Trophoblast cell (in vitro differentiated cells and primary cell): Measurements from ENCODE around the gene NYNRIN.

Experiments
- DNase-seq, 2 donors: peaks; one replicate each; pipeline ENCODE4 v3.0.0-alpha.2; 2016
- H2AFZ ChIP-seq: 2 replicates; pipeline ENCODE4 v1.6.1; 2013; ENCODE audit warnings: low read length, moderate library complexity, mild to moderate bottlenecking; ENCODE audit not compliant: insufficient read depth, poor library complexity
- H2AK5ac ChIP-seq: 2 replicates; pipeline ENCODE4 v1.6.1; 2013; ENCODE audit warnings: mild to moderate bottlenecking, low read length
- H2BK120ac ChIP-seq: 2 replicates; pipeline ENCODE4 v1.6.1; 2013; ENCODE audit warnings: low read length, mild to moderate bottlenecking, moderate library complexity; ENCODE audit not compliant: insufficient read depth, poor library complexity
- H2BK12ac ChIP-seq: 2 replicates; pipeline ENCODE4 v1.6.1; 2013; ENCODE audit warnings: mild to moderate bottlenecking, low read length, moderate library complexity
- H2BK5ac ChIP-seq: 2 replicates; pipeline ENCODE4 v1.6.1; 2013; ENCODE audit warnings: low read length, low read depth, moderate library complexity, mild to moderate bottlenecking; ENCODE audit not compliant: poor library complexity
- H3K14ac ChIP-seq: 2 replicates; pipeline ENCODE4 v1.6.1; 2013; ENCODE audit warnings: mild to moderate bottlenecking, low read length
- H3K18ac ChIP-seq: 2 replicates; pipeline ENCODE4 v1.6.1; 2013; ENCODE audit warnings: mild to moderate bottlenecking, low read length
- H3K23ac ChIP-seq: 2 replicates; pipeline ENCODE4 v1.6.1; 2013; ENCODE audit warnings: low read length
- H3K27ac ChIP-seq: 2 replicates; pipeline ENCODE4 v1.5.1; 2013; ENCODE audit warnings: low read depth, mild to moderate bottlenecking, inconsistent platforms, low read length, moderate library complexity
- H3K27me3 ChIP-seq: 2 replicates; pipeline ENCODE4 v1.6.1; 2013; ENCODE audit warnings: inconsistent platforms, mild to moderate bottlenecking, low read length, moderate library complexity; ENCODE audit not compliant: insufficient read depth
- H3K36me3 ChIP-seq, 2 experiments: 1 replicate in 1 of 2; 2 replicates in 1 of 2; pipeline ENCODE4 v1.6.1; 2013; ENCODE audit warnings: low read length in 2 of 2, mild to moderate bottlenecking in 2 of 2, moderate library complexity in 1 of 2; ENCODE audit not compliant: insufficient read depth in 2 of 2, control insufficient read depth in 1 of 2
- H3K4ac ChIP-seq: 2 replicates; pipeline ENCODE4 v1.6.1; 2013; ENCODE audit warnings: low read depth, mild to moderate bottlenecking, low read length, moderate library complexity
- H3K4me1 ChIP-seq, 2 experiments: 1 replicate in 1 of 2; 2 replicates in 1 of 2; pipeline ENCODE4 v1.6.1; 2013; ENCODE audit warnings: low read length in 2 of 2, mild to moderate bottlenecking in 2 of 2, moderate library complexity in 1 of 2; ENCODE audit not compliant: insufficient read depth in 2 of 2, control insufficient read depth in 1 of 2
- H3K4me2 ChIP-seq: 2 replicates; pipeline ENCODE4 v1.6.1; 2013; ENCODE audit warnings: inconsistent platforms, mild to moderate bottlenecking, low read length, moderate library complexity
- H3K4me3 ChIP-seq: 2 replicates; pipeline ENCODE4 v1.5.1; 2013; ENCODE audit warnings: mild to moderate bottlenecking, low read depth, low read length, inconsistent platforms
- H3K79me1 ChIP-seq: one replicate; pipeline ENCODE4 v1.6.1; 2013; ENCODE audit warnings: low read length
- H3K79me2 ChIP-seq: 2 replicates; pipeline ENCODE4 v1.6.1; 2013; ENCODE audit warnings: low read length, mild to moderate bottlenecking; ENCODE audit not compliant: control insufficient read depth, insufficient read depth, poor library complexity
- H3K9ac ChIP-seq: 2 replicates; pipeline ENCODE4 v1.6.1; 2013; ENCODE audit warnings: mild to moderate bottlenecking, low read length
- H3K9me3 ChIP-seq: 2 replicates; pipeline ENCODE4 v1.6.1; 2013; ENCODE audit warnings: low read depth, mild to moderate bottlenecking, control low read depth, inconsistent platforms, low read length; ENCODE audit not compliant: insufficient read depth
- H4K12ac ChIP-seq: 2 replicates; pipeline ENCODE4 v1.6.1; 2013; ENCODE audit warnings: low read depth, mild to moderate bottlenecking, low read length, moderate library complexity
- H4K8ac ChIP-seq: 2 replicates; pipeline ENCODE4 v1.6.1; 2013; ENCODE audit warnings: low read depth, mild to moderate bottlenecking, low read length, moderate library complexity
- H4K91ac ChIP-seq: one replicate; pipeline ENCODE4 v1.6.1; 2013; ENCODE audit warnings: low read depth, mild to moderate bottlenecking, low read length, moderate library complexity
- WGBS: extraction: QIAGEN DNeasy Blood & Tissue Kit; methylation state at CpG from one replicate; pipeline ENCODE4 v1.1.7; 2013; ENCODE audit warnings: missing lambda C conversion rate; ENCODE audit not compliant: insufficient read length, insufficient coverage; ENCODE audit errors: extremely low coverage; 5-methylcytosine and 5-hydroxymethylcytosine counted together

NYNRIN gene

DNA sequence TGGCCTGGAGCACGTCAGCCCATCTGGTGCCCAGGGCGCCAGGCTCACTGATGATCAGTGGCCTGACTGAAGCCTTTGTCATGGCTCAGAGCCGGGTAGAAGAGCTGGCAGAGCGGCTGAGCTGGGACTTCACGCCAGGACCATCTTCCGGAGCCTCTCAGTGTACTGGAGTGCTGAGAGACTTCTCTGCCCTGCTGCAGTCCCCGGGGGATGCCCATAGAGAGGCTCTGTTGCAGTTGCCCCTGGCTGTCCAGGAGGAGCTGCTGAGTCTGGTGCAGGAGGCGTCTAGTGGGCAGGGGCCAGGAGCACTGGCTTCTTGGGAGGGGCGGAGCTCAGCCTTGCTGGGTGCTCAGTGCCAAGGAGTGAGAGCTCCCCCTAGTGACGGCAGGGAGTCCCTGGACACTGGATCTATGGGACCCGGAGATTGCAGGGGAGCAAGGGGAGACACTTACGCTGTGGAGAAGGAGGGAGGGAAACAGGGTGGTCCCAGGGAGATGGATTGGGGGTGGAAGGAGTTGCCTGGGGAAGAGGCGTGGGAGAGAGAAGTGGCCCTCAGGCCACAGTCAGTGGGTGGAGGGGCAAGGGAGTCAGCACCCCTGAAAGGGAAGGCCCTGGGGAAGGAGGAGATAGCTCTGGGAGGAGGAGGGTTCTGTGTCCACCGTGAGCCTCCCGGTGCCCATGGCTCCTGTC, 32.9 kb downstream of the NYNRIN start:
- no peak overlapping the region for H3K4ac ChIP-seq
- peak overlapping the region; percentile 13 for H2AK5ac ChIP-seq
- no peak overlapping the region for H2BK12ac ChIP-seq
- peaks cover 3% of the 10 kb centered on the region for H3K9me3 ChIP-seq
- peak overlapping the region; percentile 3 for H3K18ac ChIP-seq
- whole genome bisulfite sequencing: no CpG with 5 or more reads among the region's 15 CpGs
- no peak overlapping the region for H3K23ac ChIP-seq
- H2AFZ ChIP-seq: no peak overlapping the region
- H3K9ac ChIP-seq: no peak overlapping the region
- H3K4me2 ChIP-seq: peak overlapping the region; percentile 79
- peaks cover 12% of the 10 kb centered on the region for H3K79me1 ChIP-seq
- peaks cover 17 to 22% of the 10 kb centered on the region in 2 experiments for H3K36me3 ChIP-seq
- peaks cover 10 to 18% of the 10 kb centered on the region in 2 experiments for H3K4me1 ChIP-seq
- H3K27me3 ChIP-seq: no peaks in the 10 kb centered on the region
- no peak overlapping the region for H2BK5ac ChIP-seq
- H3K4me3 ChIP-seq: no peak overlapping the region
- H4K12ac ChIP-seq: no peak overlapping the region
- H2BK120ac ChIP-seq: no peak overlapping the region
- H3K14ac ChIP-seq: peak overlapping the region; percentile 16
- peak; percentile 85 to 93 for DNase-seq
- H4K91ac ChIP-seq: no peak overlapping the region
- H4K8ac ChIP-seq: no peak overlapping the region
- peaks cover 7% of the 10 kb centered on the region for H3K79me2 ChIP-seq
- no peak overlapping the region for H3K27ac ChIP-seq

DNA sequence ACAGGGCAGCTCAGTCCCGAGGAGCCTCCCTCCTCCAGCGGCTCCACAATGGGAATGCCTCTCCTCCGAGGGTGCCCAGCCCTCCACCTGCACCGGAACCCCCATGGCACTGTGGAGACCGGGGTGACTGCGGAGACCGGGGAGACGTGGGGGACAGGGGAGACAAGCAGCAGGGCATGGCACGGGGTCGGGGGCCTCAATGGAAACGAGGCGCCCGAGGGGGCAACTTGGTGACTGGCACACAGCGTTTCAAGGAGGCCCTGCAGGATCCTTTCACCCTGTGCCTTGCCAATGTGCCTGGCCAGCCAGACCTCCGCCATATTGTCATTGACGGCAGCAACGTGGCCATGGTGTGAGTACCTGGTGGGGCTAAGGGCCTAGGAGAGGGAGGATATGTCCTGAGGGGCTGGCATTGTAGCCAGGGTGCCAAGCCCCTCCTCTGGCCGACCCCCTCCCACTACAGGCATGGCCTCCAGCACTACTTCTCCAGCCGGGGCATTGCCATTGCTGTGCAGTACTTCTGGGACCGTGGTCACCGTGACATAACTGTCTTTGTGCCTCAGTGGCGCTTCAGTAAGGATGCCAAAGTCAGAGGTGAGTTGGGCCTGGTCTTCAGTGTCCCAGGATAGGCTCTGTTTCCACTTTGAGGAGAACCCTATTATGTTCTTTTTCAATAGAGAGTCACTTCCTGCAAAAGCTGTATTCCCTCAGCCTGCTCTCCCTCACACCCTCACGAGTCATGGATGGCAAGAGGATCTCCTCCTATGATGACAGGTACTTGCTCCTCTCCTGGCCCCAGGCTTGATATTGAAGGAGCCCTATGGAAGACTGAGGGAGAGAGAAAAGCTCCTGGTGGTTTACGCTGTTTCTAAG, 33.7 kb downstream of the NYNRIN start:
- no peak overlapping the region for H2BK12ac ChIP-seq
- peaks cover 7% of the 10 kb centered on the region for H3K79me2 ChIP-seq
- WGBS: no CpG with 5 or more reads among the region's 24 CpGs
- H3K9me3 ChIP-seq: no peaks in the 10 kb centered on the region
- no peak overlapping the region for H3K27ac ChIP-seq
- H3K79me1 ChIP-seq: peaks cover 12% of the 10 kb centered on the region
- no peak overlapping the region for H3K4me3 ChIP-seq
- no peak for DNase-seq
- no peak overlapping the region for H2AFZ ChIP-seq
- H2AK5ac ChIP-seq: no peak overlapping the region
- no peak overlapping the region for H3K14ac ChIP-seq
- H3K4me2 ChIP-seq: no peak overlapping the region
- peaks cover 24 to 30% of the 10 kb centered on the region in 2 experiments for H3K36me3 ChIP-seq
- peaks cover 10 to 18% of the 10 kb centered on the region in 2 experiments for H3K4me1 ChIP-seq
- peak overlapping the region; percentile 3 for H3K18ac ChIP-seq
- no peak overlapping the region for H3K9ac ChIP-seq
- no peak overlapping the region for H3K23ac ChIP-seq
- no peak overlapping the region for H3K4ac ChIP-seq
- H4K12ac ChIP-seq: no peak overlapping the region
- no peak overlapping the region for H4K91ac ChIP-seq
- H2BK120ac ChIP-seq: no peak overlapping the region
- H3K27me3 ChIP-seq: no peaks in the 10 kb centered on the region
- no peak overlapping the region for H2BK5ac ChIP-seq
- no peak overlapping the region for H4K8ac ChIP-seq

DNA sequence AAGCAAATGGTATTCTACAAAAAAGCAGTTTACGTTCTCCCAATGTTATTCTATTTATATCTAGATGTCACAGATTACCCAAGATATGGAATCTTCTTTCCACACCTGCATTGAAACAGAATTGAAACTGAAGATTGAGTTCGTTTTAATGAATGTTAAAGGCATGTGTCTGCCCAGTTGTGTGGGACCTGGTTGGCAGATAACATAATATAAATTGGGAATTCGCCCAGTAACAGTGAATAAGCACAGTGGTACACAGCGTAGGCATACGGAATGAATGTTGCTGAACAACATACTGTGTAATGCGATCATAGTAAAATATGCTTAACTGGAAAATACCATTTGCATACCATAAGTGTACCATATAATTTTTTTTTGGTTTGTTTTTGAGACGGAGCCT, 35.2 kb downstream of the NYNRIN start:
- no peak overlapping the region for H4K91ac ChIP-seq
- no peak overlapping the region for H3K4me2 ChIP-seq
- no peak overlapping the region for H3K4ac ChIP-seq
- no peak overlapping the region for H3K14ac ChIP-seq
- no peak overlapping the region for H4K12ac ChIP-seq
- H2AK5ac ChIP-seq: no peak overlapping the region
- H3K23ac ChIP-seq: no peak overlapping the region
- peak in 1 of 2 donors; percentile 43 for DNase-seq
- no peak overlapping the region for H2BK5ac ChIP-seq
- no peak overlapping the region for H3K27ac ChIP-seq
- no peak overlapping the region for H2AFZ ChIP-seq
- no peak overlapping the region for H3K9ac ChIP-seq
- no CpG with 5 or more reads among the region's 7 CpGs for WGBS
- no peaks in the 10 kb centered on the region for H3K27me3 ChIP-seq
- H3K18ac ChIP-seq: no peak overlapping the region
- no peak overlapping the region for H4K8ac ChIP-seq
- H2BK120ac ChIP-seq: no peak overlapping the region
- H3K79me2 ChIP-seq: peaks cover 7% of the 10 kb centered on the region
- H2BK12ac ChIP-seq: no peak overlapping the region
- peaks cover 29 to 44% of the 10 kb centered on the region in 2 experiments for H3K36me3 ChIP-seq
- H3K4me1 ChIP-seq: peaks cover 10 to 18% of the 10 kb centered on the region in 2 experiments
- no peak overlapping the region for H3K4me3 ChIP-seq
- peaks cover 12% of the 10 kb centered on the region for H3K79me1 ChIP-seq
- H3K9me3 ChIP-seq: no peaks in the 10 kb centered on the region

DNA sequence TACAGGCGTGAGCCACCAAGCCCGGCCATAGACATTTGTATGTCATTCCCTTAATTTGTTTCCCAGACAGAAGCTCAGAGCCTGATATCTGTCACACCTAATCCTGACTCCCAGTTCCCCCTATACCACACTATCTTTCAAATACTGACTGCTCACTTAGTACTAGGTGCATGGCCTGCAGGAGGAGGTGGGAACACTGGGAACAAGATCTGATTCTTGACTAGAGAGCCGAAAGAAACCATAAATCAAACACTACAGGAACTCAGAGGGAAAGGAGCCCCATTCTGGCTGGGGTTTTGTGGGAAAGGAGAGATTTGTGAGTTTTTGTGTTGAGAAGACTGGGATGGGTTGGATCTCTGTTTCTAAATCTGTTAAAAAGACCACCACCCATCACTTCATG, 35.9 kb downstream of the NYNRIN start:
- H2AFZ ChIP-seq: no peak overlapping the region
- no peaks in the 10 kb centered on the region for H3K27me3 ChIP-seq

More for the DNA sequence above, 35.9 kb downstream of the NYNRIN start:
- no peak overlapping the region for H3K23ac ChIP-seq
- no peak for DNase-seq
- H3K36me3 ChIP-seq: peaks cover 32 to 50% of the 10 kb centered on the region in 2 experiments
- no peak overlapping the region for H2BK120ac ChIP-seq
- H3K4me3 ChIP-seq: no peak overlapping the region
- no peak overlapping the region for H3K27ac ChIP-seq
- H2BK12ac ChIP-seq: no peak overlapping the region
- peaks cover 10 to 12% of the 10 kb centered on the region in 2 experiments for H3K4me1 ChIP-seq
- H2BK5ac ChIP-seq: no peak overlapping the region
- no peak overlapping the region for H3K9ac ChIP-seq
- H2AK5ac ChIP-seq: no peak overlapping the region
- no peak overlapping the region for H3K14ac ChIP-seq
- H4K91ac ChIP-seq: no peak overlapping the region
- H3K79me2 ChIP-seq: peaks cover 6% of the 10 kb centered on the region
- no peak overlapping the region for H3K18ac ChIP-seq
- H3K9me3 ChIP-seq: no peaks in the 10 kb centered on the region
- no CpG with 5 or more reads among the region's 3 CpGs for WGBS
- no peak overlapping the region for H3K4ac ChIP-seq
- no peak overlapping the region for H3K4me2 ChIP-seq
- no peak overlapping the region for H4K12ac ChIP-seq
- no peak overlapping the region for H4K8ac ChIP-seq
- H3K79me1 ChIP-seq: peaks cover 9% of the 10 kb centered on the region
